Mesothelial cell of epicardium (in vitro differentiated cells): ENCODE results near the gene CNIH1. TPM values are rescaled to one million over a fixed set of nuclear protein-coding genes. Genes with fewer than 3 reads are reported as not detected.
A peak's percentile ranks its signal among the peaks of the same experiment; 100 is the strongest.

ENCODE experiments used
- DNase-seq, 2 experiments: peaks; one replicate each; pipeline ENCODE4 v3.0.0; 2021; ENCODE audit warnings: low spot score in 2 of 2; ENCODE audit not compliant: unreplicated experiment in 2 of 2
- H3K27ac Mint-ChIP-seq: 2 replicates; pipeline ENCODE4 v1.8.0; 2021; ENCODE audit warnings: mixed read lengths
- H3K27me3 Mint-ChIP-seq: 2 replicates; pipeline ENCODE4 v1.8.0; 2021; ENCODE audit warnings: low read depth, mixed read lengths
- H3K36me3 Mint-ChIP-seq: 2 replicates; pipeline ENCODE4 v1.8.0; 2021; ENCODE audit warnings: mixed read lengths
- H3K4me1 Mint-ChIP-seq: 2 replicates; pipeline ENCODE4 v1.8.0; 2021; ENCODE audit warnings: mixed read lengths
- H3K4me3 Mint-ChIP-seq: 2 replicates; pipeline ENCODE4 v1.8.0; 2021; ENCODE audit warnings: mild to moderate bottlenecking, moderate library complexity, mixed read lengths
- H3K9me3 Mint-ChIP-seq: 2 replicates; pipeline ENCODE4 v1.8.0; 2021; ENCODE audit warnings: mixed read lengths
- total RNA-seq: library from RNA; stranded (reverse); gene quantifications from 3 replicates; pipeline ENCODE4 v1.2.1, GENCODE V29; 2021
- TF ChIP-seq, protein P1 (sequence below): fragments of 200-600 bp; sonication (generic); IDR thresholded peaks from one replicate; pipeline ENCODE4 v1.5.0; 2021; ENCODE audit warnings: antibody characterized with exemption; ENCODE audit not compliant: unreplicated experiment

The CNIH1 gene
- total RNA-seq, 1 donor from 2014 or later, result 97.6 TPM

DNA sequence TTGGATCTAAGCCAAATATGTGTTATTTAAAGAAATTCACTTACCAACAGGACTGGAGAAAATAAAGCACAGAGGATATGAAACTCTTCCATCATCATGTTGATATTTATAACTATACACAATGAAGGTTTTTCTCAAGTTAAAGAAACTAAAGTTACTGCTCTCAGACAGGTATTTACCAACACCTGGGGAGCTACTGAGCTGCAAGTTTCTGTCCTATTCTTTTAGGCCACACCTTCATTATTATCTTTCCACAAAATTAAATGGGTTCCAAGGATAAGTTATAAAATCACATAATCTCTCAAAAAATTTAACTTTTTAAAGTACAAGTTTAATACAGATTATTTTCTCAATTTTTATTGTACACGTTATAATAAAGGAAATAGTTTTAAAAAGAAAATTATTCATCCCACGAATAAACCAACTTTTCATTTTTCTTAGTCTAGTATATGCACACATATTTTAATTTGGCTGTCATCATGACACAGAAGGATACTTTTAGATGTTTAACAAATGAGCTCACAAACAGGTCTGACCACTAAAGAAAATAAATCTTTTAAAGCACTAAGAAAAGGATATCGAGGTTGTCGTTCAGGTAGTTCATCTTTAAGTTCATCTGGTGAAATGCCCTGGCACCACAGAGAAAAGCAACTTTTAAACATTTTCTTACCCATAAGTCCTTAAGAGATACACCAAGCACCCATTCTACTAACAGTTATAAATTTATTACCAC, 39.8 kb upstream of the CNIH1 start:
- Mint-ChIP-seq H3K36me3 (peaks cover 28% of the 10 kb centered on the region), H3K27ac (peak overlapping the region; percentile 28), H3K9me3 (peaks cover 4% of the 10 kb centered on the region), H3K4me1 (peaks cover 25% of the 10 kb centered on the region), H3K4me3 (no peak overlapping the region), H3K27me3 (no peaks in the 10 kb centered on the region)
- DNase-seq, result no peak
- TF ChIP-seq, protein P1, sequence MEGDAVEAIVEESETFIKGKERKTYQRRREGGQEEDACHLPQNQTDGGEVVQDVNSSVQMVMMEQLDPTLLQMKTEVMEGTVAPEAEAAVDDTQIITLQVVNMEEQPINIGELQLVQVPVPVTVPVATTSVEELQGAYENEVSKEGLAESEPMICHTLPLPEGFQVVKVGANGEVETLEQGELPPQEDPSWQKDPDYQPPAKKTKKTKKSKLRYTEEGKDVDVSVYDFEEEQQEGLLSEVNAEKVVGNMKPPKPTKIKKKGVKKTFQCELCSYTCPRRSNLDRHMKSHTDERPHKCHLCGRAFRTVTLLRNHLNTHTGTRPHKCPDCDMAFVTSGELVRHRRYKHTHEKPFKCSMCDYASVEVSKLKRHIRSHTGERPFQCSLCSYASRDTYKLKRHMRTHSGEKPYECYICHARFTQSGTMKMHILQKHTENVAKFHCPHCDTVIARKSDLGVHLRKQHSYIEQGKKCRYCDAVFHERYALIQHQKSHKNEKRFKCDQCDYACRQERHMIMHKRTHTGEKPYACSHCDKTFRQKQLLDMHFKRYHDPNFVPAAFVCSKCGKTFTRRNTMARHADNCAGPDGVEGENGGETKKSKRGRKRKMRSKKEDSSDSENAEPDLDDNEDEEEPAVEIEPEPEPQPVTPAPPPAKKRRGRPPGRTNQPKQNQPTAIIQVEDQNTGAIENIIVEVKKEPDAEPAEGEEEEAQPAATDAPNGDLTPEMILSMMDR, result no peak

GRCh38 chr14:54478636-54479215, 37.6 kb upstream of the CNIH1 start:
- peaks cover 23% of the 10 kb centered on the region for H3K36me3 Mint-ChIP-seq
- TF ChIP-seq, protein P1, result no peak
- no peak overlapping the region for H3K4me3 Mint-ChIP-seq
- no peaks in the 10 kb centered on the region for H3K9me3 Mint-ChIP-seq
- H3K4me1 Mint-ChIP-seq, result peaks cover 25% of the 10 kb centered on the region
- H3K27me3 Mint-ChIP-seq, result no peaks in the 10 kb centered on the region
- peak overlapping the region; percentile 52 for H3K27ac Mint-ChIP-seq
- DNase-seq, result no peak

DNA sequence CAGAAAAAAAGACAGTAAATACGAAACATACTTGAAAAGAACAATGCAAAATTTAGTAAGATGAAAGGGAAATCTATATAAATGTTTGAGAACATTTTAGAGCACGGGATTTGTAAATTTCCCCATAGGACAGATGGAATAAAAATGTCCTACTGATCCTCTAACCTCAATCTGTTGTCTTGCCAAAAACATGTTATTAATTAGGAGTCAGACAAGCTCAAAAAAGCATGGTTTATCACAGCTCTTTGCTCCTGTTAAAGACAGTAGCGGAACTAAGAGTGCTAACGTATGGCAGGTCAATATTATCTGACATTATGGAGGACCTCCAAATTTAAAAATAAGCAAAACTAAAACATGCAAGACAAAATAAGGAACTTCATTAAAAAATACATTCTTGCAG, 34.7 kb upstream of the CNIH1 start:
- Mint-ChIP-seq H3K9me3 (no peaks in the 10 kb centered on the region), H3K4me1 (peaks cover 29% of the 10 kb centered on the region), H3K27ac (peak overlapping the region; percentile 60), H3K4me3 (no peak overlapping the region), H3K36me3 (peaks cover 16% of the 10 kb centered on the region), H3K27me3 (no peaks in the 10 kb centered on the region)
- no peak for DNase-seq
- TF ChIP-seq, protein P1, result no peak

- DNase-seq, result no peak
- TF ChIP-seq, protein P1, result no peak
- Mint-ChIP-seq H3K9me3 (no peaks in the 10 kb centered on the region), H3K4me3 (no peak overlapping the region), H3K36me3 (peaks cover 16% of the 10 kb centered on the region), H3K27me3 (no peaks in the 10 kb centered on the region), H3K27ac (peak overlapping the region; percentile 60), H3K4me1 (peaks cover 29% of the 10 kb centered on the region)
Measured at GRCh38 chr14:54475187-54475899, 34.2 kb upstream of the CNIH1 start.

DNA sequence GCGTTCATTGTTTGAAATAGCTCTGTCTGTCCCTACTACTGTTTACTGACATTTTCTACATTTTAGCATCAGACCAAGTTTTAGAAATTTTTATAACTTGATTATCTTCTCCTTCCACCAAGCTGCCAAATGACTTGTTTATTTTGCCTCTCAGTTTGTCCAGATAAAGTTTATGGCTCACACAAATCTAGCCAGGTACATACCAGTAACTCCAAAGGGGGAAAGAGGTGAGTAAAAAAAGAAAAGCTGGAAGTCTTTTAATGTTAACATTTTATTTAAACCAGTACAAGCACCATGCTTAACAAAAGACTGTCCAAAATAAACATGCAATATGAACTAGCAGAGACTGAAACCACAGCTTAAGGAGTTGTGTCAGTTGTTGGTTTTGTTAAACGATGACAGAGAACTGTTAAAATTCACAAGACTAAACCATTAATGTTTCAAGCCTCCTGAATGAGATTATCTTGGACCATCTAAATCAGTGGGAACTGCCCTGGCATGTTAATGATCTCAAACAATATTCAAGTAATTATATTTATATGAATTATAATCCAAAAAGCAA, 33.1 kb upstream of the CNIH1 start:
- H3K27me3 Mint-ChIP-seq, result no peaks in the 10 kb centered on the region
- no peak for DNase-seq
- peaks cover 16% of the 10 kb centered on the region for H3K36me3 Mint-ChIP-seq
- H3K4me1 Mint-ChIP-seq, result peaks cover 29% of the 10 kb centered on the region
- no peaks in the 10 kb centered on the region for H3K9me3 Mint-ChIP-seq
- no peak overlapping the region for H3K4me3 Mint-ChIP-seq
- peak overlapping the region; percentile 45 for H3K27ac Mint-ChIP-seq
- TF ChIP-seq, protein P1, result no peak
